Measurements from ENCODE around the gene HDAC8.
A peak's percentile ranks its signal among the peaks of the same experiment; 100 is the strongest.

The HDAC8 gene

DNA sequence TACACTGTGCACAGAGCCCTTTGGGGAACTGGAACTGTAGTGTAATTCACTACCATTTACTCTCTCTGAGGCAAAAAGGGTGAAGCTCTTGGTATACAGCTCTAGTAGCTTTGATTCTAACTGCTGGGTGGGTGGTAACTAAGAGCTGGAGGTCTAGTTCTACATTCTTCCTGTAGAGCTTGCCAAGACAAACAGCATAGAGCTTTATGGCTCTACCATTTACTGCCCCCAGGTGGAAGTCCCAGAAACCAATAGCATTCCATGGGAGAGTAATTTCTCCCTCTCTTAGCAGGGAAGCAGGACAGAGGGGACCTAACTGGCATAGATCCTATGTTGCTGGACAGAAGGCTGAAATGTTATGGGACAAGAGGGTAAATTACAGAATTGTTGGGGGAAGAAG lies 26.7 kb downstream of the HDAC8 start:
- H3K79me2 ChIP-seq (ENCODE audit: insufficient read depth, low read length), result no peaks in the 10 kb centered on the region
- H3K4me3 ChIP-seq (ENCODE audit: low read length, poor library complexity, severe bottlenecking), result no peak overlapping the region
- no peak overlapping the region for H3K4me2 ChIP-seq (ENCODE audit: low read depth, low read length, poor library complexity, severe bottlenecking)
- H3K9me3 ChIP-seq (ENCODE audit: insufficient read depth, low read depth, low read length), result no peaks in the 10 kb centered on the region
- H2AFZ ChIP-seq (ENCODE audit: low read length), result no peak overlapping the region
- H3K9me2 ChIP-seq (replicated peaks; ENCODE audit: low read depth, low read length), result no peaks in the 10 kb centered on the region
- no peaks in the 10 kb centered on the region for H3F3A ChIP-seq (ENCODE audit: low read depth)
- TF ChIP-seq, protein P1, sequence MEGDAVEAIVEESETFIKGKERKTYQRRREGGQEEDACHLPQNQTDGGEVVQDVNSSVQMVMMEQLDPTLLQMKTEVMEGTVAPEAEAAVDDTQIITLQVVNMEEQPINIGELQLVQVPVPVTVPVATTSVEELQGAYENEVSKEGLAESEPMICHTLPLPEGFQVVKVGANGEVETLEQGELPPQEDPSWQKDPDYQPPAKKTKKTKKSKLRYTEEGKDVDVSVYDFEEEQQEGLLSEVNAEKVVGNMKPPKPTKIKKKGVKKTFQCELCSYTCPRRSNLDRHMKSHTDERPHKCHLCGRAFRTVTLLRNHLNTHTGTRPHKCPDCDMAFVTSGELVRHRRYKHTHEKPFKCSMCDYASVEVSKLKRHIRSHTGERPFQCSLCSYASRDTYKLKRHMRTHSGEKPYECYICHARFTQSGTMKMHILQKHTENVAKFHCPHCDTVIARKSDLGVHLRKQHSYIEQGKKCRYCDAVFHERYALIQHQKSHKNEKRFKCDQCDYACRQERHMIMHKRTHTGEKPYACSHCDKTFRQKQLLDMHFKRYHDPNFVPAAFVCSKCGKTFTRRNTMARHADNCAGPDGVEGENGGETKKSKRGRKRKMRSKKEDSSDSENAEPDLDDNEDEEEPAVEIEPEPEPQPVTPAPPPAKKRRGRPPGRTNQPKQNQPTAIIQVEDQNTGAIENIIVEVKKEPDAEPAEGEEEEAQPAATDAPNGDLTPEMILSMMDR (conservative IDR thresholded peaks at IDR 0.05; ENCODE audit: low read length), result peak; percentile 31; the same call in 1 of the 2 replicates
- no peak for TF ChIP-seq EZH2phosphoT487 (IDR thresholded peaks at IDR 0.05; ENCODE audit: borderline replicate concordance)
- H3K9ac ChIP-seq (ENCODE audit: low read depth, low read length, poor library complexity, severe bottlenecking), result no peak overlapping the region
- H3K36me3 ChIP-seq (ENCODE audit: insufficient read depth, low read length), result peaks cover 16% of the 10 kb centered on the region; the same call in 1 of the 2 replicates
- H4K20me1 ChIP-seq (ENCODE audit: insufficient read depth, low read length, poor library complexity, severe bottlenecking), result no peaks in the 10 kb centered on the region
- no peaks in the 10 kb centered on the region for H3K27me3 ChIP-seq (ENCODE audit: insufficient read depth, low read length, poor library complexity, severe bottlenecking)
- H3K4me1 ChIP-seq (ENCODE audit: insufficient read depth, low read length, poor library complexity, severe bottlenecking), result no peaks in the 10 kb centered on the region

DNA sequence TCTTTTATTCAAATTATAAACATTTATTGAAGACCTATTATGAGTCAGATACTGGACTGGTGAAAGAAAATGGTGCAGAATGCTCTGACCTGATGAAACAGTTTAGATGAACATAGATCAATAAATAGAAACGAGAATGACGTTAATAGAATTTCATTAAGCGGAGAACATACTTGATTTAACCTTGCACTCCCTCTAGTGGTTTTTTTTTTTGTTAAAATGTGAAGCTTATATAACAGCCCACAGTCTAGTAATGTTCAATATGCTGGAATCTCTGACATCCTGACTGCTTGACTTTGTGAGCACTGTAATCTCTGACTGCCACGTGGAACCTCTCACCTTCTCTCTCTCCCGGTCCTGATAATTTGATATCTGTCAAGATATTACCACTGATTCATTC lies 32.3 kb downstream of the HDAC8 start:
- TF ChIP-seq, protein P1 (conservative IDR thresholded peaks at IDR 0.05; ENCODE audit: low read length), result peak; percentile 43
- TF ChIP-seq EZH2phosphoT487 (IDR thresholded peaks at IDR 0.05; ENCODE audit: borderline replicate concordance), result no peak
- Histone ChIP-seq H3K79me2 (ENCODE audit: insufficient read depth, low read length) (no peaks in the 10 kb centered on the region), H2AFZ (ENCODE audit: low read length) (no peak overlapping the region), H3K4me1 (ENCODE audit: insufficient read depth, low read length, poor library complexity, severe bottlenecking) (no peaks in the 10 kb centered on the region), H3K9me2 (replicated peaks; ENCODE audit: low read depth, low read length) (no peaks in the 10 kb centered on the region), H4K20me1 (ENCODE audit: insufficient read depth, low read length, poor library complexity, severe bottlenecking) (peaks cover 3% of the 10 kb centered on the region), H3K9ac (ENCODE audit: low read depth, low read length, poor library complexity, severe bottlenecking) (no peak overlapping the region), H3K36me3 (ENCODE audit: insufficient read depth, low read length) (peaks cover 7% of the 10 kb centered on the region; the same call in 1 of the 2 replicates), H3K4me2 (ENCODE audit: low read depth, low read length, poor library complexity, severe bottlenecking) (no peak overlapping the region), H3K27me3 (ENCODE audit: insufficient read depth, low read length, poor library complexity, severe bottlenecking) (no peaks in the 10 kb centered on the region), H3K4me3 (ENCODE audit: low read length, poor library complexity, severe bottlenecking) (no peak overlapping the region), H3F3A (ENCODE audit: low read depth) (no peaks in the 10 kb centered on the region), H3K9me3 (ENCODE audit: insufficient read depth, low read depth, low read length) (no peaks in the 10 kb centered on the region)

DNA sequence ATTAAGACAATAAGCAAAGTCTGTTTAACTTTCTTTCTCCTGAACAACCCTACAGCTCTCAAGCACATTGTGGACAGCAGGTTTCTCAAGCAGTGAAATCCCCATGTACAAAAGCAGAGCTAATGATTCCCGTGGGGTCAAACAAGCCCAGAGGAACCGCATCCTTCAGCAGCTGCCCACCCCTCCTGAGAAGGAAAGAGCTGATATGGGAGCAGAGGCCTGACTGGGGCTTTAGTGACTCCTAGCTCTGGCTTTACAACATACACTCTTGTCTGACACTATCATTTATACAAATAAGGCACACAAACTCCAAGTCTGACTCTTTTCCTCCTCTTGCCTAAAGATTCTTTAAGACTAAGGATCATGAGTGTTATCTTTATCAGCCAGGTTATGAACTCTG lies 32.8 kb downstream of the HDAC8 start:
- Histone ChIP-seq H3K36me3 (ENCODE audit: insufficient read depth, low read length) (peaks cover 5% of the 10 kb centered on the region; the same call in 1 of the 2 replicates), H3K9me3 (ENCODE audit: insufficient read depth, low read depth, low read length) (no peaks in the 10 kb centered on the region), H3K9ac (ENCODE audit: low read depth, low read length, poor library complexity, severe bottlenecking) (no peak overlapping the region)

More for the DNA sequence above, 32.8 kb downstream of the HDAC8 start:
- H3K9me2 ChIP-seq (replicated peaks; ENCODE audit: low read depth, low read length), result no peaks in the 10 kb centered on the region
- H3K4me3 ChIP-seq (ENCODE audit: low read length, poor library complexity, severe bottlenecking), result no peak overlapping the region
- H3K27me3 ChIP-seq (ENCODE audit: insufficient read depth, low read length, poor library complexity, severe bottlenecking), result no peaks in the 10 kb centered on the region
- H4K20me1 ChIP-seq (ENCODE audit: insufficient read depth, low read length, poor library complexity, severe bottlenecking), result peaks cover 3% of the 10 kb centered on the region
- no peak overlapping the region for H3K4me2 ChIP-seq (ENCODE audit: low read depth, low read length, poor library complexity, severe bottlenecking)
- H2AFZ ChIP-seq (ENCODE audit: low read length), result no peak overlapping the region
- TF ChIP-seq, protein P1 (conservative IDR thresholded peaks at IDR 0.05; ENCODE audit: low read length), result no peak
- TF ChIP-seq EZH2phosphoT487 (IDR thresholded peaks at IDR 0.05; ENCODE audit: borderline replicate concordance), result no peak
- H3K4me1 ChIP-seq (ENCODE audit: insufficient read depth, low read length, poor library complexity, severe bottlenecking), result no peaks in the 10 kb centered on the region
- no peaks in the 10 kb centered on the region for H3K79me2 ChIP-seq (ENCODE audit: insufficient read depth, low read length)
- no peaks in the 10 kb centered on the region for H3F3A ChIP-seq (ENCODE audit: low read depth)

Data from Loucy (cell line).